ENCODE measurements around the gene TRIM6. TPM values are rescaled to one million over a fixed set of nuclear protein-coding genes. Genes with fewer than 3 reads are reported as not detected.

TRIM6 gene
- total RNA-seq, 1 experiment from 2014 or later, result 53.8 TPM

- TF ChIP-seq REST (IDR thresholded peaks at IDR 0.05; ENCODE audit: insufficient read depth in 1 of 2, low read depth in 2 of 2, low read length in 1 of 2), result no peak
- TF ChIP-seq POLR2AphosphoS5 (IDR thresholded peaks at IDR 0.05; ENCODE audit: low read depth, low read length), result no peak
- no peak for TF ChIP-seq TCF7L2 (IDR thresholded peaks at IDR 0.05; ENCODE audit: low read depth, low read length)
- TF ChIP-seq CTCF (IDR thresholded peaks at IDR 0.05), result no peak
- no peak for TF ChIP-seq SIN3A (IDR thresholded peaks at IDR 0.05; ENCODE audit: borderline replicate concordance, insufficient read depth, low read depth, low read length)
These were observed 48.0 kb upstream of the TRIM6 start, which contains the start of gene OR52H1 for GRCh38 chr11:5548440-5548839. Gene OR52H1, minus strand, starts transcription at chr11:5548540. Its CDS starts 3,035 bp downstream, at chr11:5545505.

GRCh38 chr11:5550440-5551095 is 45.9 kb upstream of the TRIM6 start:
- 0 out of 2 replicates have a peak, but pooled peaks have one; percentile 60 for ATAC-seq
- Histone ChIP-seq H3K27me3 (ENCODE audit: control insufficient read depth, insufficient read depth, low read length) (no peaks in the 10 kb centered on the region), H3K4me1 (ENCODE audit: control insufficient read depth, insufficient read depth, low read length) (no peaks in the 10 kb centered on the region), H3K27ac (ENCODE audit: low read length) (no peak overlapping the region), H3K9me3 (ENCODE audit: control insufficient read depth, insufficient read depth, low read depth, low read length) (no peaks in the 10 kb centered on the region), H3K4me3 (ENCODE audit: low read depth in 2 of 2, low read length in 2 of 2) (no peak overlapping the region), H3K36me3 (ENCODE audit: control insufficient read depth, insufficient read depth, low read length) (no peaks in the 10 kb centered on the region)
- DNase-seq (ENCODE audit: low read depth, low spot score), result peak; percentile 54
- TF ChIP-seq SIN3A (IDR thresholded peaks at IDR 0.05; ENCODE audit: borderline replicate concordance, insufficient read depth, low read depth, low read length), result no peak
- TF ChIP-seq REST (IDR thresholded peaks at IDR 0.05; ENCODE audit: insufficient read depth in 1 of 2, low read depth in 2 of 2, low read length in 1 of 2), result no peak
- TF ChIP-seq CTCF (IDR thresholded peaks at IDR 0.05), result no peak
- TF ChIP-seq TCF7L2 (IDR thresholded peaks at IDR 0.05; ENCODE audit: low read depth, low read length), result no peak
- no peak for TF ChIP-seq POLR2AphosphoS5 (IDR thresholded peaks at IDR 0.05; ENCODE audit: low read depth, low read length)
- ChIA-PET POLR2A (no interaction called here), CTCF (no interaction called here)
- in situ Hi-C loops (cut with HindIII; ENCODE audit: low pct_unique_long_range_greater_than_20kb, low sequenced_read_pairs), result no loop called here
- no TSS peak for BruUV-seq (replicated peaks)
- intact Hi-C loops (cut with micrococcal nuclease; ENCODE audit: unreplicated experiment), result loop anchor here (5.0 kb wide), 1 partner anchor 73 kb away; no protein-coding TSS in a partner anchor

More at GRCh38 chr11:5548440-5548839, 48.0 kb upstream of the TRIM6 start, which contains the start of gene OR52H1:
- Histone ChIP-seq H3K27ac (ENCODE audit: low read length) (no peak within 1 kb of the TSS), H3K4me3 (ENCODE audit: low read depth in 2 of 2, low read length in 2 of 2) (no peak within 1 kb of the TSS), H3K9me3 (ENCODE audit: control insufficient read depth, insufficient read depth, low read depth, low read length) (no peaks in the 10 kb centered on the region), H3K4me1 (ENCODE audit: control insufficient read depth, insufficient read depth, low read length) (no peaks in the 10 kb centered on the region), H3K36me3 (ENCODE audit: control insufficient read depth, insufficient read depth, low read length) (no peaks in the 10 kb centered on the region), H3K27me3 (ENCODE audit: control insufficient read depth, insufficient read depth, low read length) (peaks cover 2% of the 10 kb centered on the region; the same call in 1 of the 2 replicates)
- no TSS peak for BruUV-seq (replicated peaks)
- intact Hi-C loops (cut with micrococcal nuclease; ENCODE audit: unreplicated experiment), result no loop called here
- in situ Hi-C loops (cut with HindIII; ENCODE audit: low pct_unique_long_range_greater_than_20kb, low sequenced_read_pairs), result no loop called here
- ChIA-PET CTCF (no interaction called here), POLR2A (no interaction called here)
- DNase-seq (ENCODE audit: low read depth, low spot score) (no peak), ATAC-seq (no peak)
